Loucy (cell line): ENCODE data around the gene KCNT2.

ENCODE experiments used
- EZH2phosphoT487 ChIP-seq: fragments of 200-600 bp; IDR thresholded peaks from 2 replicates; pipeline ENCODE4 v1.6.1; 2018; ENCODE audit warnings: antibody characterized with exemption, mild to moderate bottlenecking, moderate library complexity, borderline replicate concordance
- TF ChIP-seq, protein P1 (sequence below): fragments of 200-600 bp; sonication (generic); conservative IDR thresholded peaks from 2 replicates; pipeline ENCODE4 v1.5.1; 2014; ENCODE audit warnings: mild to moderate bottlenecking, antibody characterized with exemption, low read length

DNA sequence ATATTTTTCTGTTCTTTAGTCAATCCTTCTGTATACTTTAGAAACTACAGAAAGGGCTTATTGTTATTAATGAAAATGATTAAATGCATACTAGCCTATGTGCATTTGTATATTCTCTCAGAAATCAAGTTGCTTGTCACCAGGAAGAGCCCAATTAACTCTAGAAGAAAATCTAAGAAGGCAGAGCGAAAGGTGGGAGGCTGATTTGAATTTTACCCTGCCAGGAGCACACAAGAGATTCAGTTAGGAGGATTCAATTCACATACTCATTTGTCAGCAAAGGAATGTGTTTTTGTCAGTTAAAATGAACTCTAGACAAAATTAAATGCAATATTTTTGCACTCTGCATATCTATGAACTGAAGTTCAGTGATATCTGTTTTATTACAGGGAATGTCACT lies 411.8 kb downstream of the KCNT2 start:
- TF ChIP-seq, protein P1, sequence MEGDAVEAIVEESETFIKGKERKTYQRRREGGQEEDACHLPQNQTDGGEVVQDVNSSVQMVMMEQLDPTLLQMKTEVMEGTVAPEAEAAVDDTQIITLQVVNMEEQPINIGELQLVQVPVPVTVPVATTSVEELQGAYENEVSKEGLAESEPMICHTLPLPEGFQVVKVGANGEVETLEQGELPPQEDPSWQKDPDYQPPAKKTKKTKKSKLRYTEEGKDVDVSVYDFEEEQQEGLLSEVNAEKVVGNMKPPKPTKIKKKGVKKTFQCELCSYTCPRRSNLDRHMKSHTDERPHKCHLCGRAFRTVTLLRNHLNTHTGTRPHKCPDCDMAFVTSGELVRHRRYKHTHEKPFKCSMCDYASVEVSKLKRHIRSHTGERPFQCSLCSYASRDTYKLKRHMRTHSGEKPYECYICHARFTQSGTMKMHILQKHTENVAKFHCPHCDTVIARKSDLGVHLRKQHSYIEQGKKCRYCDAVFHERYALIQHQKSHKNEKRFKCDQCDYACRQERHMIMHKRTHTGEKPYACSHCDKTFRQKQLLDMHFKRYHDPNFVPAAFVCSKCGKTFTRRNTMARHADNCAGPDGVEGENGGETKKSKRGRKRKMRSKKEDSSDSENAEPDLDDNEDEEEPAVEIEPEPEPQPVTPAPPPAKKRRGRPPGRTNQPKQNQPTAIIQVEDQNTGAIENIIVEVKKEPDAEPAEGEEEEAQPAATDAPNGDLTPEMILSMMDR, result no peak
- no peak for TF ChIP-seq EZH2phosphoT487
